ENCODE measurements around the gene MALT1.
"Not testable (repeated sequence)": the region's sequence is repeated elsewhere in the genome, so short reads cannot be mapped to it uniquely, and the experiment has no call there.

Gene MALT1, protein sequence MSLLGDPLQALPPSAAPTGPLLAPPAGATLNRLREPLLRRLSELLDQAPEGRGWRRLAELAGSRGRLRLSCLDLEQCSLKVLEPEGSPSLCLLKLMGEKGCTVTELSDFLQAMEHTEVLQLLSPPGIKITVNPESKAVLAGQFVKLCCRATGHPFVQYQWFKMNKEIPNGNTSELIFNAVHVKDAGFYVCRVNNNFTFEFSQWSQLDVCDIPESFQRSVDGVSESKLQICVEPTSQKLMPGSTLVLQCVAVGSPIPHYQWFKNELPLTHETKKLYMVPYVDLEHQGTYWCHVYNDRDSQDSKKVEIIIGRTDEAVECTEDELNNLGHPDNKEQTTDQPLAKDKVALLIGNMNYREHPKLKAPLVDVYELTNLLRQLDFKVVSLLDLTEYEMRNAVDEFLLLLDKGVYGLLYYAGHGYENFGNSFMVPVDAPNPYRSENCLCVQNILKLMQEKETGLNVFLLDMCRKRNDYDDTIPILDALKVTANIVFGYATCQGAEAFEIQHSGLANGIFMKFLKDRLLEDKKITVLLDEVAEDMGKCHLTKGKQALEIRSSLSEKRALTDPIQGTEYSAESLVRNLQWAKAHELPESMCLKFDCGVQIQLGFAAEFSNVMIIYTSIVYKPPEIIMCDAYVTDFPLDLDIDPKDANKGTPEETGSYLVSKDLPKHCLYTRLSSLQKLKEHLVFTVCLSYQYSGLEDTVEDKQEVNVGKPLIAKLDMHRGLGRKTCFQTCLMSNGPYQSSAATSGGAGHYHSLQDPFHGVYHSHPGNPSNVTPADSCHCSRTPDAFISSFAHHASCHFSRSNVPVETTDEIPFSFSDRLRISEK

DNA sequence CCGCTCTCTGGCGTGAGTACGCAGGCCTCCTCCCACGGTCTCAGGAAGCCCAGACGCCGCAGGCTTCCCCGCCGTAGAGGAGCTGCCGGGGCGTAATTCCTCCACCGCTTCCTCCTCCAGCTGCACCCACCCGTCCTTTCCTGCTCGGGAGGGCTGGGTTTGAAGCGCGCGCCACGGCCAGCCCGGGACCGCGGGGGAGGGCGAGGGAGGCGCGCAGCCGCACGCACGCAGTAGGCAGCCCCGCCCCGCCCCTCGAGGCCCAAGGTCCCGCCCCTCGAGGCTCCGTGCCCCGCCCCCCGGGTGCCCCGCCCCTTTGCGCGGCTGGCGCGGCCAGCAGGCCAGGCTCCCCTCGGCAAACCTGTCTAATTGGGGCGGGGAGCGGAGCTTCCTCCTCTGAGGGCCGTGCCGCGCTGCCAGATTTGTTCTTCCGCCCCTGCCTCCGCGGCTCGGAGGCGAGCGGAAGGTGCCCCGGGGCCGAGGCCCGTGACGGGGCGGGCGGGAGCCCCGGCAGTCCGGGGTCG, at the start of gene MALT1:
MALT1 (plus strand) TSS at position 355 of the 521 bp plus-strand sequence. CDS start 179 bp downstream, outside the sequence.
- peak; percentile 97 for DNase-seq

DNA sequence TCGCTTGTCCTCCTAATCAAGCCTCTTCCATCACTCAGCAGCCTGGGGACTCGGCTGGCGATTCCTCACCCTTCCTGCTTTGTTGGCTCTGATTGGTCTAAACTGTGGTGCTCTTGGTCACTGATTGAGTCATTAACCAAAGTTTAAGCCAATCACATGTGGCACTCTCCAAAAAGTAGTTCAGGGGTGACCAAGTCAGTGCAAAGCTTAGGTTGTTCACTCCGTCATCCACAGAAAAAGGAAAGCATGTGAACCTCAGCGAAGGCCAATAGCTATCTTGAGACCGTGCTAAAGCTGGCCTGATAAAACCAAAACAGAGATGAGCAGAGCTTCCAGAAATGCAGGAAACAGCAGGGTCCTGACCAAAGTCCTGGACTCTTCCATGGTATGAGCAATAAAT, 47.3 kb upstream of the MALT1 start:
- DNase-seq, result no peak

DNA sequence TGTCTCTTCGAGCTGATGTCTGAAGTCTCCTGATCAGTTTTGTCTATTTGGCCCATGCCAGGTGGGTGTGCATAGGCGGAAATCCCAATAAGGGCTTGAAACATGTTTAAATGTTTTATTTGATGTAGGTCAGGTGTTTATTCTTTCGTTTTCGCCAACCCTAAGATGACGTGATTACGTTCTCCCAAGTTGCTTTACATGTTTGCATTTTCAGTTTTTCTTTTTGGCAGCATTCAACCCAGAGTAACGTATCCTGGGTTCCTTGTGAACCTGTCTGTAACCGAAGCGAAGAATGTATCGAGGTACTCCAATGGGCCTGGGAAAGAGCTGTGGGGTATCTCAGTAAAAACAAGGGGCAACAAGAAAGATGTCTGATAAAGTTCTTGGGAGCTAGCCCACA, 45.4 kb upstream of the MALT1 start:
- DNase-seq, result no peak

DNA sequence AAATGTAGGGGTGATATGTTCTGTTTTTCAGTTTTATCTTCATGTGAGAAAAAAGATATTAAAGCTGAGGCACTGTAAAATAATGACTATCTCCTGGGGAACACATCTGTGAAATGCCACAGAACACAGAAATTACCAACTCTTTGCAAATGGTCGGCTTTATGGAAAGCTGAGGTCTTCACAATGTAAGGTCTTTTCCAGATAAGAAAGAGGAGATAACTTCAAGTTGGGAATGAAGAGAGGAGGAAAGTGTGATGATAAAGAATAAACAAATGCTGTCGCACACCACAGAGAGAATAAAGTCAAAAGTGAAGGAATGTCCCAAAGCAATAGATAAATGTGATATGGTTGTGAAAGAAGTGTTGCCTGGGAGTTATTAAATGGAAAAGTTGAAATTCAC, 41.2 kb upstream of the MALT1 start:
- no peak for DNase-seq

DNA sequence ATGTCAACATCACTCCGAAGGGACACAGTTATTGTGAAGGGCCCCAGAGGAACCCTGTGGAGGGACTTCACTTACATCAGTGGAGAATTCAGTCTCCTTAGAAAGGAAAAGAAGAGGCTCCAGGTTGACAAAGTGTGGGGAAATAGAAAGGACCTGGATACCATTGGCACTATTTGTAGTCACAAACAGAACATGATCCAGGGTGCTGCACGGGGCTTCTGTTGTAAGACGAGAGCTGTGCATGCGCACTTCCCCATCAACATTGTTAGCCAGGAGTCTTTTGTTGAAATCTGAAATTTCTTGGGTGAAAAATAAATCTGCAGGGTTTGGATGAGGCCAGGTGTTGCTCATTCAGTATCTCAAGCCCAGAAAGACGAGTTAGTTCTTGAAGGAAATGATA, 40.0 kb upstream of the MALT1 start:
- DNase-seq, result no peak

DNA sequence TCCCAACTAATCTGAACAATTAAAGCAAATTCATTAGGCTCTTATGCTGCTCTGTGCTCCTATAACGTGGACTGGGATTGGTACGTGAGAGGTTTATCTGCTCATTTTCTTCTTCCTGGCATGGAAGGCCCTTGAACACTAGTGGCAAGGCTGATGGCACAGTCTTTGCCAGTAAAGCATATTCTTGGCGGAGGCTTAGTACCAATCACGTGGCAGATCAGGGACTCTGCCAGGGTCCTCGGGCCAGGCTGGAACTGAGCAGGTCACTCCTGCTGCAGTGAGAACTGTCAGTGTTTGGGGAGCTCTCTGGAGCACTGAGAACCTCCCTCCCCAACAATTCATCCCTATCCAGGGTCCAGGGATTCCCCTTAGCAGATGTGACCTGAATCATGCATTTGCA, 38.7 kb upstream of the MALT1 start:
- no peak for DNase-seq

DNA sequence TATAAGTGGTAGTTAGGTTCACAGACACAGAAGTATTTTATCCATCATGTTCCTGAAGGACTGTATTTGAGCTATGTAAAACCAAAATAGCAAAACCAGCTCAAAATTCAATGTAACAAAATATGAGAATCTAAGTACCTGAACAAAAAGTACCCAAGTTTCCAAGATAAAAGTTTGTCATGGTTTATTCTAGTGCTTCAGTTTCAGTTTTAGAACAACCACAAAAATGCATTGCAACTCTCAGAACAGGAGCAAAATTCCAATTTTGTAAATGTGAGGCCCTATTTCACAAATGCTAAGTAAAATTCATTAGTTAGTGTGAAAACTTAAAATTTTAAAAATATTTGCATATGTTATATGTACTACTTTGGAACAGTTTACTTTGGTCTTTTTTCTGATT, 37.4 kb upstream of the MALT1 start:
- no peak for DNase-seq

DNA sequence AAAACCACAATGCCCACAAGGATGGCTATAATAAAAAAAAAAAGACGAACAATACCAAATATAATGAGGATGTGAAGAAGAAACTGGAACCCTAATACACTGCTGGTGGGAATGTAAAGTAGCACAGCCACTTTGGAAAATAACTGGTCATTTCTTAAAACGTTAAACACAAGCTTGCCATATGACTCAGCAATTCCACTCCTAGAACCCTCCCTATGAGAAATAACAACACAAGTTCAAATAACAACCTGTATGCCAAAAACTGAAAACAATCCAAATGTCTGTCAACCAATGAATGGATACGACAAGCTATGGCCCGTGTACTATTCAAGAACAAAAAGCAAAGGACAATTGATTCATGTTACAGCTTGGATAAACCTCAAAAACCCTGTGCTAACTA, 35.4 kb upstream of the MALT1 start:
- DNase-seq, result no peak

DNA sequence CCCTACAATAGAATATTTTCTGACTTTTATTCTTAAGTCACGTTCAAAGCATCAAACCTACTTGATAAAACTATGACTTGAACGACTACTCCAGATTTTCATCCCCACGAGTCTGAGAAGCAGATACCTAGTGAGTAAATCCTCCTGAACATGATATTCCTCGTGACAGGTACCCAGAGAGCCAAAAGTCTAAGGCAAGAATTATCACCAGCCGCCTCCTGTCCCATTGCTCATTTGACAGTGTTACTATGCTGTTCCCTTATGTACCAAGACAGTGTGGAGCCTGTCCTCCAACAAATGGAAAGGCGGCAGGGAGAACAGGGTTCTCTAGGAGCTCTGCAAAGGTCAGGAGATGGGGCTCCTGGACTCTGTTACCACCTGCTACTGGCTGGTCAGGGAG, 34.1 kb upstream of the MALT1 start:
- no peak for DNase-seq

DNA sequence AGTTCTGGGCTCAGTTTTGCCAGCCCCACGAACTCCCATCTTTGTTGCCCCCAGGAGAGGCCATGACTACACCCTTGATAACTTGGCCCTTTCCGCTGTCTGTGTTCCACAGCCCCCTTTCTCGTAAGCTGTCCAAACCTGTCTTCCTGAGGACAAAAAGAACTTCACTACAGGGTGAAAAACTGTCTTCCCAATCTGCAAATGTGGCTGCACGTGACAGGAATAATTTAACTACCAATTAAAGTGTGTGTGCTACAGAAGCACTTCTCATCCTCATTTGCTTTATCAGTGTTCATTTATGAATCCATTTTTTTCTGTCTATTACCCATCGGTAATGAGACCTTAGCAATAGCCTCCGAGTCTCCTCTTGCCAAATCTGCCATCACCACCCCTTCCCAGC, 33.3 kb upstream of the MALT1 start:
- no peak for DNase-seq

DNA sequence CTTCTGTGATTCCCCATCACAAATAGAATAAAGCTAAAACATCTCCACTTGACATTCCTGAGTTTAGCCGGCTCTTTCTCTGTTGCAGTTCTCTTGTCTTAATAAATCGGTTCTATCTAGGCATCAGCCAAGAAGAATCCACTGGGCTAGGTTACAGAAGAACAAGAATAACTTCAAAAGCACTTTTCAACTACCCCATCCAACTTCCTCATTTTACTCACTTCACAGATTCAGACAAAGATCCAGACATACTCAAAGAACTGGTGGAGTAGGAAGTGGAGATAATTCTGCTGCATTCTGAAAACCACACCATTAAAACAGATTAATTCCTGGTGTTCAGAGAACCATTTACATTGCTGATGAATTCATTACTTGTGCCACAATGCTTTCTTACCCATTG, 32.8 kb upstream of the MALT1 start:
- peak; percentile 13 for DNase-seq

DNA sequence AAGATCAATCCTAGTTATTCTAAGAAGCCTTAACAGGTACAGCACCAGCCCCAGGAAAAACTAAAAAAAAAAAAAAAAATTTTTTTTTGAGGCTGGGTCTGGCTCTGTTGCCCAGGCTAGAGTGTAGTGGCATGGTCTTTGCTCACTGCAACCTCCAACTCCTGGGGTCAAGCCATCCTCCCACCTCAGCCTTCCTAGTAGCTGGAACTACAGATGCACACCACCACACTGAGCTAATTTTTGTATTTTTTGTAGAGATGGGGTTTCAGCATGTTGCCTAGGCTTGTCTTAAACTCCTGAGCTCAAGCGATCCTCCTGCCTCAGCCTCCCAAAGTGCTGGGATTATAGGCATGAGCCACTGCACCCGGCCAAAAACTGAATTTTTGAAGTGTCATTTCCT, 32.0 kb upstream of the MALT1 start:
- no peak for DNase-seq

DNA sequence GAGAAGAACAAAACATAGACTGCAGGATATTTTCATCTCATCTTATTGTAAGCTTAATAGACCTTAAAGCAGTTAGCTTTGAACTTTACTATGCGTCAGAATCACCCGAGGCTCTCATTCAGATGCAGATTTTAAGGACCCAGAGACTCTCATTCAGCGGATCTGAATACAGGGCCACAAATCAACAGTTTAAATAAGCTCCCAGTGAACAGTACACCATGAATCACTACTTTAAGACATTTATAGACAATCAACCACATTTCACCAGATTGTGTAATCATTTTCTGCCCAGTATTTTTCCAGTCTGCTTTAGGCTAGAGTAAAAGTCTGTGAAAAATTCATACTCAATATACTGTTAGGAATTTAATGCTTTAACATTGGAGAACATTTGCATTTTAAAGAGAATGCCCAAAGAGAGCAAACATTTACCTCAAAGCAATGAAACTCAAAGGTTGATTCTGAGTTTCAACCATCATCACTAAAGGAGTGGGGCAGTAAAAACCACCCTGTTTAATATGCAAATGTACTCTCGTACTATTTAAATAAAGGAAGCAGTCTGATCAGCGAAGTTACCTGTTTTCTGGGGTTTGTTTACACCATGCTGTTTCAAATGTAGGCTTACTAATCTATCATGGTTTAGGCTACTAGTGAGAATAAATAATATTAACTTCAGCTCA, 31.4 kb upstream of the MALT1 start:
- DNase-seq, result no peak

DNA sequence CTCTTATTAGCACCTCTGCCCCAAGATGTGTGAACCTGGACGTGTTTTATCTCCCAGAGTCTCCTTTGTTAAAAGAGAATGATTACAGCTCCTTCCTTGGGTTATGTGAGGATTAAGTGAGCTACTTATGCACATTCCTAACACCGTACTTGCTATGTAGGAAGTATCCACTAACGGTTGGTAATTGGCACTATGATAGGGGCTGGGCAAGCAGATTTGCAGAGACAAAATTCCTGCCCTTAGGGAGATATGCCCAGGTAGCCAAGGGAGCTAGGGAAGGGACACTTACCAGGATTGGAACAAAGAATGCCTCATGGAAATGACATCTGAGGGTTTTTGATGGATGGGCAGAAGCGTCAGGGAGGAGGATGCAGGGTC, 30.8 kb upstream of the MALT1 start:
- no peak for DNase-seq

DNA sequence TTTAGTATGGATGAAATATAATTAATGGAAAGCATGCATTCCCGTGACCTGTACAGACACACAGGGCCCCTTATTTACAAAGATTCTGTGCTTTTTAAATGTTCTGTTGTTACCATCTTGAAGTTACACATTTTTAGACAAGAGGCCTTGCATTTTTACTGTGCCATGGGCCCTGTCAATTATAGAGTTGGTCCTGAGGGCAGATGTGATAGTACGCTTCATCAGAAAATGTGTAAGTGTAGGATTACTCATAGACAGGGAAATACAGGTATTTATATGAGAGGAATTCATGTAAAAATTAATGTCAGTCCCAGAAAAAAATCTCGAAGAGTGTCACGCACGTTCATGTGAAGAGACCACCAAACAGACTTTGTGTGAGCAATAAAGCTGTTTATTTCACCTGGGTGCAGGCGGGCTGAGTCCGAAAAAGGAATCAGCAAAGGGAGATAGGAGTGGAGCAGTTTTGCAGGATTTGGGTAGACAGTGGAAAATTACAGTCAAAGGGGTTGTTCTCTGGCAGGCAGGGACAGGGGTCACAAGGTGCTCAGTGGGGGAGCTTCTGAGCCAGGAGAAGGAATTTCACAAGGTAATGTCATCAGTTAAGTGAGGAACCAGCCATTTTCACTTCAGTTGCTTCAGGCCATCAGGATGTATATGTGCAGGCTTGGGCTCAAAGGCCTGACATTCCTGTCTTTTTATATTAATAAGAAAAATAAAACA, 30.2 kb upstream of the MALT1 start:
- DNase-seq, result no peak

DNA sequence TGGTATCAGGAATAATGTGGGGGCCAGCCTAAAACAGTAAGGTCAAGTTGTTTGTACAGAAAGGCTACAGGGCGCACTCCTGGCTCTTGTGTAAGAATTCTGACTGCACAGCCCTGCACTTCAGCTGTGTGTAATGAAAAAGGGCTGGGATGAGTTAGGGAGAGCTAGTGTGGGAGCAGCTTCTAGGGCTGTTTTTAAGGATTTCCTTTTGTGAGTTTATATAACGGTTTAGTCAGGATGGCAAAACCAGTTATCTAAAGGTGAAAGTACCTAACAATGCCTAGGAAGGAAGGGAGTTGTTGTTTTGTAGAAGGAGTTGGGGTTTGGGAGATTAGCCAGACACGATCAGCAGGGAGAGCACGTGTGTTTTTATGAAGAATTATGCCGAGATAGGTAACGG, 27.7 kb upstream of the MALT1 start:
- DNase-seq, result not testable (repeated sequence)

DNA sequence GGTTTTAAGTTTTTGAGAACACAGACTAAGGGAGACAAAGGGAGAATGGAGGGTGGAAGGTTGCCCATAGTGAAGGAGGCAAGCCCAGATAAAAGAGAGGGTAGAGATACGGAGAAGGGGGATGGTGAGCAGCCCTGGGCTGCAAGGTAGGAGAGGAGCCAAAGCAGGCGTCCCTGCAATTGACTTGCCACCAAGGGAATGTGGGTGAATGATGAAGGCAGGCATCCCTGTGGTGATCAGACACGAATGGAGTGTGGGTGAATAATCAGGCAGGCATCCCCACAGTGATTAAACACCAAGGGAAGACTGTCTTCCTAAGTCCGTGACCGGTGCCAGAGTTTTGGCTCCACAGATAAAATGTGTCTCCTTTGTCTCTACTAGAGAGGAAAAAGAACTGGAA, 25.9 kb upstream of the MALT1 start:
- no peak for DNase-seq

DNA sequence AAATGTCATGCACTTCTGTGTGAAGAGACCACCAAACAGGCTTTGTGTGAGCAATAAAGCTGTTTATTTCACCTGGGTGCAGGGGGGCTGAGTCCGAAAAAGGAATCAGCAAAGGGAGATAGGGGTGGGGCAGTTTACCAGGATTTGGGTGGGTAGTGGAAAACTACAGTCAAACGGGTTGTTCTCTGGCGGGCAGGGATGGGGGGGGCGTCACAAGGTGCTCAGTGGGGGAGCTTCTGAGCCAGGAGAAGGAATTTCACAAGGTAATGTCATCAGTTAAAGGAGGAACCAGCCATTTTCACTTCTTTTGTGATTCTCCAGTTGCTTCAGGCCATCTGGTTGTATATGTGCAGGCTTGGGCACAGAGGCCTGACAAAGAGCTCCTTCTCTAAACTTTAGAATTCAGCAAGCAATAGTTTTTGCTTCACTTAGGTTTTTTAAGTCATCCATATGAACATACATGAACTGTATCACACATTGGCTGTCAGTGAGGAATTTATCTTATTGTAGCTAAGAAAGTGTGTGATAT, 24.9 kb upstream of the MALT1 start:
- DNase-seq, result no peak

DNA sequence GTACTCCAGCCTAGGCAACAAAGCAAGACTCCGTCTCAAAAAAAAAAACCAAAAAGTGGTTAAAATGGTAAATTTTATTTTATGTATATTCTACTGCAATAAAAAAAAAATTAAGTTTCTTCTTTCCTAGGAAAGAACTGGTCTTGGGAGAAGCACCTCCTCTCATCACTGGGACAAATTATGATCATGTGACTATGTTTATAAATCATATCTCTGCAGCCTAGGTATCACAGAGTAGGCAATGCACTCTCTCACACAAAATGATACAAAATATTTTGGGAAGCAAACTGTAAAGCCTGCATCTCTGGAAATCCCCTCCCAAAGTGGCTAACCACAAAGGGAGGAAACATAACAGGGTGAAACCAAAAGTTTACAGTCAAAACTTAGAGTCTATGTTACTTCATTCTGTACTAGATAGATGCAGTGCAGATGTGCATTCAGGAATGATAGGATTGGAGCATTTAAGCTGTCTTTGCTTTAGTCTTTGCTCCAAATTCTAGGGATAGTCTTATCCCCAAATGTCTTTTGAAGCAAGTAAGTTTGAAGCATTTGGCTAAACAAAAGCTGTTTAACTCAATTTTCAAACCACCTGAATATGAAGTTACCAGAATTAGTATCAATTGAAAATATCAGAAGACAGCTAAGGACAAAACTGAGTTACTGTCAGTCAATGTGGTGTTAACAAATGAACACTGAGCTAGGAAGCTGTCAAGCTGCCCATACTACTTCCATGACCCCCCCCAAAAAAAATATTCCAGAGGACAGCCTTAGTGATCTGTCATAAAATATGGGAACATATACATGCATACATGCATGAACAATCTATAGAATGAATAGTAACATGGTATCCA, 21.1 kb upstream of the MALT1 start:
- DNase-seq, result peak; percentile 24

DNA sequence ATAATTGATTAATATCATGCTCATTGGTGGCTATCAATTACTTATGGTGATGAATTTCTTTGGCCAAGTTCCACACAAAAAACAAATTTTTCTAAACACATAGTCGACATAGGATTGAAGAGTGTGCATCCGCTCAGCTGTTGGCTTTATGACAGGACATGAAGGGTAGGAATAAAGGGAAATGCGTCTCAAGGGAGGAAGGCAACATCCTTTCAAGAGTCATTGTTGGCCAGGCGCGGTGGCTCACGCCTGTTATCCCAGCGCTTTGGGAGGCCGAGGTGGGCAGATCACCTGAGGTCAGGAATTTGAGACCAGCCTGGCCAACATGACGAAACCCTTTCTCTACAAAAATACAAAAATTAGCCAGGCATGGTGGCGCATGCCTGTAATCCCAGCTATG, 20.4 kb upstream of the MALT1 start:
- DNase-seq, result not testable (repeated sequence)

DNA sequence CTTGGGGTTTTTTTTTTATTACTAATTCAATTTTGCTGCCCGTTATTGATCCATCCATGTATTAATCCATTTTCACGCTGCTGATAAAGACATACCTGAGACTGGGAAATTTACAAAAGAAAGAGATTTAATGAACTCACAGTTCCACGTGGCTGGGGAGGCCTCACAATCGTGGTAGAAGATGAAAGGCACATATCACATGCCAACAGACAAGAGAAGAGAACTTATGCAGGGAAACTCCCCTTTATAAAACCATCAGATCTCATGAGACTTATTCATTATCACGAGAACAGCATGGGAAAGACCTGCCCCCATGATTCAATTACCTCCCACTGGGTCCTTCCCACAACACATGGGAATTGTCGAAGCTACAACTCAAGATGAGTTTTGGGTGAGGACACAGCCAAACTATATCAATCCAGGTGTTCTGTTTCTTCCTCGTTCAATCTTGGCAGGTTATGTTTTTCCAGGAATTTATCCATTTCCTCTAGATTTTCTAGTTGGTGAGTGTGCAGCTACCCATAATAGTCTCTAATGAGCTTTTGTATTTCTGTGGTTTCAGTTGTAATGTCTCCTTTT, 18.0 kb upstream of the MALT1 start:
- not testable (repeated sequence) for DNase-seq

Measured in RPMI8226 (cell line).